WERI-Rb-1 (cell line): Measurements from ENCODE around the gene ABHD12.

Experiments
- DNase-seq: peaks from one replicate; pipeline ENCODE4 v3.0.0-alpha.2; 2020
- H3K27ac ChIP-seq: fragments of 250-450 bp; sonication (Bioruptor Pico); 2 replicates; pipeline ENCODE4 v1.5.1; 2020; ENCODE audit warnings: mild to moderate bottlenecking, moderate library complexity
- H3K27me3 ChIP-seq: fragments of 250-450 bp; sonication (Bioruptor Pico); 2 replicates; pipeline ENCODE4 v1.5.1; 2021; ENCODE audit warnings: mild to moderate bottlenecking, low read depth, moderate library complexity; ENCODE audit not compliant: insufficient read depth, severe bottlenecking
- H3K36me3 ChIP-seq: fragments of 250-450 bp; sonication (Bioruptor Pico); 2 replicates; pipeline ENCODE4 v1.5.1; 2020; ENCODE audit warnings: mild to moderate bottlenecking, moderate library complexity
- H3K4me3 ChIP-seq: 2 replicates; pipeline ENCODE4 v1.5.1; 2011; ENCODE audit warnings: low read depth, mild to moderate bottlenecking, control low read depth, low read length
- H3K9me3 ChIP-seq: fragments of 250-450 bp; sonication (Bioruptor Pico); 2 replicates; pipeline ENCODE4 v1.5.1; 2021; ENCODE audit warnings: mild to moderate bottlenecking, moderate library complexity; ENCODE audit not compliant: severe bottlenecking
- TF ChIP-seq, protein P1 (sequence below): IDR thresholded peaks from 2 replicates; pipeline ENCODE4 v1.5.1; 2011; ENCODE audit warnings: low read depth, mild to moderate bottlenecking, control low read depth, inconsistent platforms, low read length

Gene ABHD12

DNA sequence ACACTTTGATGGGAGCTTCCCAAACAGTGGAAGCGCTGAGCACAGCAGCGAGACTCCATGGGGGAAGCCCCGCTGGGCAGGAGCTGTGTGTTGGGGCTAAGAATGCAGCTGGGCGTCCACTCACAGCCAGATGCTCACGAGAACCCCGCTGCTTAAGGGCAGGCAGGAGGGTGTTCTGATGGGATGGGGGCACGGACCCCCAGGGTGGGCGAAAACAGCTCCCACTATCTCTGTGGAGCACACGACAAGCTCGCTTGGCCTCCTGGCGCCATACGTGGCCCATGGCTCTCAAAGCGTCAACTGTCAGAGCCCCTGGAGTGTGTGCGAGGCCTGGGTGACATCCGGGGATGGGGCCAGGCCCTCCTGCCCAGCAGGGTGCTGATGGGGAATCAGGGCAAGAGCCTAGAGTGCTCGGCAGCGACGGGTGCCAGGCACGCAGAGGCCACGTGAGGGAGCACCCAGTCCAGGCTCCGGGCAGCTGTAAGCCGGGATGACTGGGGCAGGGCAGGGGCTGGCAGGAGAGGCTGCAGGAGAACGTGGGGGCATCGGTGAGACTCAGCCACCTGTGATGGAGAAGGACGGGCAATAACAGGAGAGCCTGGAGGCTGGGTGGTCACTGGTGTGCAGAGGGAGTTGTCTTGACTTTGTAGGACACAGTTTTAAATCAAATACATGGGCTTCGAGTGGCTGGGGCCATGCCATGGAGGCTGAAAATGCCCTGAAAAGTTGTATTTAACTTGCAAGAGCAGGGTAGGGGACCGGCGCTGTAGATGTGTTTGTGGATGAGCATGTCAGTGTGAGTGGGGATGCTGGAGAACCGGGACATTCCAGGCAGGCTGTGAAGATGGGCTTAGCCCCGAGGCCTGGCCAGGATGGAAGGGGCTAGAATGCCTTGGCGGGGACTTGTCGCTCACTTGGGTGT lies 115.5 kb downstream of the ABHD12 start:
- Histone ChIP-seq H3K27me3 (no peaks in the 10 kb centered on the region), H3K4me3 (no peak overlapping the region), H3K9me3 (no peaks in the 10 kb centered on the region), H3K36me3 (peaks cover 100% of the 10 kb centered on the region), H3K27ac (no peak overlapping the region)
- peak; percentile 3 for DNase-seq
- TF ChIP-seq, protein P1, sequence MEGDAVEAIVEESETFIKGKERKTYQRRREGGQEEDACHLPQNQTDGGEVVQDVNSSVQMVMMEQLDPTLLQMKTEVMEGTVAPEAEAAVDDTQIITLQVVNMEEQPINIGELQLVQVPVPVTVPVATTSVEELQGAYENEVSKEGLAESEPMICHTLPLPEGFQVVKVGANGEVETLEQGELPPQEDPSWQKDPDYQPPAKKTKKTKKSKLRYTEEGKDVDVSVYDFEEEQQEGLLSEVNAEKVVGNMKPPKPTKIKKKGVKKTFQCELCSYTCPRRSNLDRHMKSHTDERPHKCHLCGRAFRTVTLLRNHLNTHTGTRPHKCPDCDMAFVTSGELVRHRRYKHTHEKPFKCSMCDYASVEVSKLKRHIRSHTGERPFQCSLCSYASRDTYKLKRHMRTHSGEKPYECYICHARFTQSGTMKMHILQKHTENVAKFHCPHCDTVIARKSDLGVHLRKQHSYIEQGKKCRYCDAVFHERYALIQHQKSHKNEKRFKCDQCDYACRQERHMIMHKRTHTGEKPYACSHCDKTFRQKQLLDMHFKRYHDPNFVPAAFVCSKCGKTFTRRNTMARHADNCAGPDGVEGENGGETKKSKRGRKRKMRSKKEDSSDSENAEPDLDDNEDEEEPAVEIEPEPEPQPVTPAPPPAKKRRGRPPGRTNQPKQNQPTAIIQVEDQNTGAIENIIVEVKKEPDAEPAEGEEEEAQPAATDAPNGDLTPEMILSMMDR, result no peak

DNA sequence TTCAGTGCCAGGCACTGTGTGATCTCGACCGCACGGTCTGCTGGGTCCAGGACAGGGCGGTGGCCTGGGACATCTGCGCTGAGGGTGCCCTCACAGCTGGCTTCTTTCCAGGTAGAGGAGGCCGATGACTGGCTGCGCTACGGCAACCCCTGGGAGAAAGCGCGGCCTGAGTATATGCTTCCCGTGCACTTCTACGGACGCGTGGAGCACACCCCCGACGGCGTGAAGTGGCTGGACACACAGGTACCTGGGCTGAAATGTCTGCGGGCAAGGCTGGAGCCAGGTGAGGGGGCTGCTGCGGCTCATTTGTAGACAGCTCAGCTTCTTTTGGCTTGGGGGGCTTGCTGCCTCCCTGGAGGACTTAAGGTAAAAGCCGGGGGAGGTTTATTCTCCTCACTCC lies 116.2 kb downstream of the ABHD12 start:
- Histone ChIP-seq H3K9me3 (no peaks in the 10 kb centered on the region), H3K4me3 (no peak overlapping the region), H3K27me3 (no peaks in the 10 kb centered on the region), H3K27ac (no peak overlapping the region), H3K36me3 (peaks cover 98% of the 10 kb centered on the region)
- TF ChIP-seq, protein P1, result no peak
- DNase-seq, result peak; percentile 4

GRCh38 chr20:25273541-25274358 lies 116.9 kb downstream of the ABHD12 start:
- no peak overlapping the region for H3K4me3 ChIP-seq
- H3K27ac ChIP-seq, result peak overlapping the region; percentile 67
- DNase-seq, result peak; percentile 35
- no peaks in the 10 kb centered on the region for H3K27me3 ChIP-seq
- no peaks in the 10 kb centered on the region for H3K9me3 ChIP-seq
- TF ChIP-seq, protein P1, result no peak
- peaks cover 98% of the 10 kb centered on the region for H3K36me3 ChIP-seq

GRCh38 chr20:25273046-25273445 lies 117.6 kb downstream of the ABHD12 start:
- Histone ChIP-seq H3K27ac (peak overlapping the region; percentile 67), H3K4me3 (no peak overlapping the region), H3K27me3 (no peaks in the 10 kb centered on the region), H3K36me3 (peaks cover 92% of the 10 kb centered on the region), H3K9me3 (no peaks in the 10 kb centered on the region)
- TF ChIP-seq, protein P1, result no peak
- DNase-seq, result peak; percentile 9

- DNase-seq, result peak; percentile 3
- H3K9me3 ChIP-seq, result no peaks in the 10 kb centered on the region
- no peak overlapping the region for H3K4me3 ChIP-seq
- H3K36me3 ChIP-seq, result peaks cover 86% of the 10 kb centered on the region
- TF ChIP-seq, protein P1, result no peak
- H3K27me3 ChIP-seq, result no peaks in the 10 kb centered on the region
- peak overlapping the region; percentile 67 for H3K27ac ChIP-seq
These were observed 118.2 kb downstream of the ABHD12 start for GRCh38 chr20:25272223-25273000.
